ENCODE data around the gene UNC13D.

UNC13D gene

GRCh38 chr17:75832652-75833400 is 11.4 kb downstream of the UNC13D start:
- DNase-seq = no peak

- DNase-seq = peak; percentile 45
Observed at GRCh38 chr17:75832164-75832651, 12.0 kb downstream of the UNC13D start.

- no peak for DNase-seq
Observed at GRCh38 chr17:75831032-75831571, 13.1 kb downstream of the UNC13D start.

GRCh38 chr17:75830164-75831031 is 13.8 kb downstream of the UNC13D start:
- no peak for DNase-seq

- no peak for DNase-seq
Observed at GRCh38 chr17:75829747-75830146, 14.5 kb downstream of the UNC13D start.

- DNase-seq = no peak
Observed at GRCh38 chr17:75828741-75829140, 15.5 kb downstream of the UNC13D start.

GRCh38 chr17:75828076-75828400 is 16.2 kb downstream of the UNC13D start:
- DNase-seq = no peak

GRCh38 chr17:75827308-75828075 is 16.7 kb downstream of the UNC13D start:
- peak; percentile 56 for DNase-seq

GRCh38 chr17:75826561-75827307 is 17.5 kb downstream of the UNC13D start:
- no peak for DNase-seq

- no peak for DNase-seq
Observed at GRCh38 chr17:75825748-75826370, 18.3 kb downstream of the UNC13D start.

- no peak for DNase-seq
Observed at GRCh38 chr17:75825149-75825552, 19.1 kb downstream of the UNC13D start.

GRCh38 chr17:75824666-75825065 is 19.5 kb downstream of the UNC13D start:
- DNase-seq = no peak

GRCh38 chr17:75824050-75824552 is 20.1 kb downstream of the UNC13D start:
- DNase-seq = no peak

- DNase-seq = no peak
Observed at GRCh38 chr17:75823257-75824041, 20.8 kb downstream of the UNC13D start.

GRCh38 chr17:75822800-75823166 is 21.4 kb downstream of the UNC13D start:
- no peak for DNase-seq

GRCh38 chr17:75822119-75822799 is 21.9 kb downstream of the UNC13D start:
- DNase-seq = no peak

- DNase-seq = no peak
Observed at GRCh38 chr17:75821552-75821951, 22.7 kb downstream of the UNC13D start.

GRCh38 chr17:75820094-75821080 is 23.8 kb downstream of the UNC13D start:
- DNase-seq = no peak

- DNase-seq = no peak
Observed at GRCh38 chr17:75819678-75820077, 24.5 kb downstream of the UNC13D start.

All from stimulated activated naive CD4-positive, alpha-beta T cell treated with Interleukin-2 at 50 U/mL for 16 hours (primary cell).